ENCODE data around the gene CCDC15.
A peak's percentile ranks its signal among the peaks of the same experiment; 100 is the strongest.
"Not testable (repeated sequence)": the region's sequence is repeated elsewhere in the genome, so short reads cannot be mapped to it uniquely, and the experiment has no call there.

CCDC15 gene

GRCh38 chr11:125001079-125001778 is 47.2 kb downstream of the CCDC15 start:
- peak; percentile 11 for DNase-seq (ENCODE audit: low read depth)

- no peak for DNase-seq (ENCODE audit: low read depth)
Observed at GRCh38 chr11:125001849-125002248, 47.8 kb downstream of the CCDC15 start.

- DNase-seq (ENCODE audit: low read depth), result no peak
Observed at GRCh38 chr11:125005491-125005890, 51.5 kb downstream of the CCDC15 start.

DNA sequence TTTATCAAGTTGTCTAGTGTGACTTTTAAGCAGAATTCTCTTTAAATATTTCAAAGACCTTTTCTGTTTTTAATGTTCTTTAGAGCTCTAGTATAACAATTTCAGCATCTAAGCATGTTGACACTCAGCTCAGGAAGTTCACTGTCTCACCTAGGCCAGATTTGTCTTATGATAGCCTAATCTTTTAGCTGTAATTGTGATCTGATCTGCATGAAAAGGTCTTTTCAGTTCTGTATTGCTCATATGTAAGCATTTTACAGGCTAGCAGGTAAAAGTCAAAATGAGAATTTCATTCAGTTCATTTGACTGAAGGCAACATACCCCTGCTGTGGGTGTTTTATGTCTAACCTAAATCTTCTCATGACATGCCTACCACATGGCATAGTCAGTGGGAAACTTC is 62.4 kb downstream of the CCDC15 start:
- no peak for DNase-seq (ENCODE audit: low read depth)

GRCh38 chr11:125020342-125020741 is 66.3 kb downstream of the CCDC15 start:
- DNase-seq (ENCODE audit: low read depth), result no peak

DNA sequence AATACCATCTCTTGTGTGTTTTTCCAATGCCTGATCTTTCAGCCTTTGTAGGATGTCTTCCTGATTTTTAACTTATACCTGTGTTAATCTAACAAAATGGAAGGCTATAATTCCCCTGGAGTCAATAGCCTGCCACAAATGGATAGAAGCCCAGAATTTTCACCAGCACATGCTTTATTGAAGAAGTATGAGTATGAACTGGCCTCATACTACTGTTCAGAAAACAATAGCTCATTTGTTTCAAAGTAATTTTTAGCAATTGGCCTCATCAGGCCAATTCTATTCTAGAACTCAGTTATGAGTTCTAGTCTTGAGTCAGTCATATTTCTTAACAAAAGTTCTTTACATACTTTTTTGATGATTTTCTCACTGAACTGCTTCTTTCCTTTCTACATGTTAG is 68.5 kb downstream of the CCDC15 start:
- no peak for DNase-seq (ENCODE audit: low read depth)

GRCh38 chr11:125025968-125026367 is 72.0 kb downstream of the CCDC15 start:
- no peak for DNase-seq (ENCODE audit: low read depth)

- DNase-seq (ENCODE audit: low read depth), result not testable (repeated sequence)
Observed at GRCh38 chr11:125029431-125029830, 75.4 kb downstream of the CCDC15 start.

- peak; percentile 89 for DNase-seq (ENCODE audit: low read depth)
Observed at GRCh38 chr11:125036933-125037332, 82.9 kb downstream of the CCDC15 start.

GRCh38 chr11:125049164-125049792 is 95.3 kb downstream of the CCDC15 start:
- DNase-seq (ENCODE audit: low read depth), result no peak

DNA sequence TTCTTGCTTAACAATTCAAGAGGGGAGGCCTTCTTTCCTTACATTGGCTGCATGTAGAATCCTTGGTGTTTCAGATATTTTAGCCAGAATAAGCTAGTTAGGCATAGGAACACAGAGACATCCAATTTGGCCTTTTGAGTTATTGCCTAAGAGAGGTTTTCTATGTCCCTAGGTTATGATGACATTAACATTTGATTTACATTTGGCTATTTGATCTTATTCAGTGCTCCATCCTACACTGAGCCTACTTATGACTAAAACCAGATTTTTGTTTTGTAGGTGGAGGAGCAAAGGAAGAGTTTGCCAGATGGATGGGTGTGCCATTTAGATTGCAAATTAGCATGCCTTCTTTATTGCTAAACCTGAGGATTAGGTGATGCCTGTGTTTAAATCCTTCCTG is 98.0 kb downstream of the CCDC15 start:
- no peak for DNase-seq (ENCODE audit: low read depth)

GRCh38 chr11:125053167-125053566 is 99.2 kb downstream of the CCDC15 start:
- no peak for DNase-seq (ENCODE audit: low read depth)

DNA sequence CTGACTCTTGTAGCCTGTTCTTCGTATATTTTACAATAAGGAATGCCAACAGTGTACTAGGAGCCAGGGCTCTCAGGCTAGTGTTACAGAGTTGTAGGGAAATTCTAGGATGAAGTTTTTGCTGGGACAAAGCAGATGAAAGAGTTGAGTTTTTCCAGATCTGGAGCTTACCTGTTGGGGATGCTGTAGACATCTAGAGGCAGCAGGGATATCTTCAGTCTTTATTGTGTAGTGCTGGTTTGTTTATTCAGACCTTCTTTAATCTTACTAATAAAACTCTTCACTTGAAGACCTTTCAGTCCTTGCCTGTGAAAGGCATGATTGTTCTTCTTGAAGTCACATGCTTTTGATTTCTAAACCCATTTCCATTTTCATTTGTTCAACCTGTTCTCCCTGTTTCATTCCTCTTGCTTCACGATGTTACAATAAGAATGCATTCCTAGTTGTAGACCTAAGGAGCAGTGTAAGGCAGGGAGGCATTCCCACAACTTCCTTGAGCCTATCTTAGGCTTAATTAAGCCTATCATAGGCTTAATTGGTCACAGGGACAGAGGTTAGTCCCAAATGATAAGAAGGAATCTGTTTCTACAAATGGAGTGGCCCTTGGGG is 101.2 kb downstream of the CCDC15 start:
- DNase-seq (ENCODE audit: low read depth), result no peak

DNA sequence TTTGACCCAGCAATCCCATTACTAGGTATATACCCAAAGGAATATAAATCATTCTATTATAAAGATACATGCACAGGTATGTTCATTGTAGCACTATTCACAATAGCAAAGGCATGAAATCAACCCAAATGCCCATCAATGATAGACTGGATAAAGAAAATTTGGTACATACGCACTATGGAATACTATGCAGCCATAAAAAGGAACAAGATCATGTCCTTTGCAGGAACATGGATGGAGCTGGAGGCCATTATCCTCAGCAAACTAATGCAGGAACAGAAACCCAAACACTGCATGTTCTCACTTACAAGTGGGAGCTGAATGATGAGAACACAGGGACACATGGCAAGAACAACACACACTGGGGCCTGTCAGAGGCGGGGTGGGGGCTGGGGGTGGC is 102.1 kb downstream of the CCDC15 start:
- not testable (repeated sequence) for DNase-seq (ENCODE audit: low read depth)

DNA sequence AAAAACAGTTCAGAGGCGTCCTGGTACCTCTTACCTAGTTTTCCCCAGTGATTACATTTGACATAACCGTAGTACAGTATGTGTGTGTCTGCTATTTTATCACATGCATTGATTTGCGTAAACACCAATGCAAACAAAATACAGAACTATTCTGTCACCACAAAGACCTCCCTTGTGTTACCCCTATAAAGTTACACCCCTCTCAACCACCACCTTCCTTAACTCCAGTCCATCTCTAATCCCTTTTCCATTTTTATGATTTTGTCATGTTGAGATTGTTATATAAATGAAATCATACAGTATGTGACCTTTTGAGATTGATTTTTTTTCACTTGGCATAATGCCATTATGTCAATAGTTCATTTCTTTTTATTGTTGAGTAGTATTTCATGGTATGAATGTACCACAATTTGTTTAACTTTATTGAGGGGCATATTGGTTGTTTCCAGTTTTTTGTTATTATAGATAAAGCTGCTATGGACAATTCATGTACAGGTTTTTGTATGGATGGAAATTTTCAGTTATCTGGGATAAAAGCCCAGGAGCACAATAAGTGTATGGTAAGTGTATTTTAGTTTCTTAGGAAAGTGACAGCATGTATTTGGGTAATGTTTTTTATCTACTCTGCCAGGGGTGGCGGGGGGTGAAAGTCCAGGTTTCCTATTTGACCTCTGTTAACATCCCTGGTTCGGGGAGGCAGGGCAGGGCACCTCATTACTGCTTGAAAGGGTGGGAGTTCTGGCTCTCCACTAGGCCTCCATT is 103.1 kb downstream of the CCDC15 start:
- DNase-seq (ENCODE audit: low read depth), result no peak

DNA sequence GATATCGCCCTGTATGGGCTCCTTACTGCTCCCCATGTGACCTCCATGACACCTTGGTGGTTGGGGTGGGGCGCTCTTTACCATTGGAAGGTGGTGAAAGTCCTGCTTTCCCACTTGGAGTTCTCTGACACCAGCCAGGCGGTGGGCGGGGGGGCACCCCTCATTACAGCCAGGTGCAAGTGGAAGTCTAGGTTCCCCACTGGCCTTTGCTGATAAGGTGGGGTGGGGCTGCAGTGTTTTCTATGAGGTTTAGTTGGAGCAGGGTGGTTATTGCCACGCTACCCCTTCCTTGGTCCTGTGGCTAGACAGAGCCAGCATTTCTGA is 103.7 kb downstream of the CCDC15 start:
- DNase-seq (ENCODE audit: low read depth), result no peak

DNA sequence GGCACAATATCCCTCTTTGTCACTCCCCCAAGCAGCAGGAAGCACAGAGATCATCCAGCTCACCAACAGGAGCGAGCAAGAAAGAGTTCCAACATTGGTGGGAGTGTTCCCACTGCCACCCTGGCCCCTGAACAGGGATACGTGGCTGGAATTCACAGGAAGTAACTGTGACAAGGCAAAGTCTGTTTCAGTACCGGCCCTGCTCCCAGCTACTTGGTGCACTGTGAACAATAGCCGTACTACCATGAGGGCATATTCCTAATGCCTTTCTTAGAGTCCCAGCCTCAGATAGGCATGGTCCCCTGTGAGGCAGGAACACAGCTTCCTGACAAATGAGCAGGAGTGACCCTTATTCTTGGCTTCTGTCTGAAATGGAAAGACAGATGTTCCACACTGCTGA is 107.3 kb downstream of the CCDC15 start:
- no peak for DNase-seq (ENCODE audit: low read depth)

DNA sequence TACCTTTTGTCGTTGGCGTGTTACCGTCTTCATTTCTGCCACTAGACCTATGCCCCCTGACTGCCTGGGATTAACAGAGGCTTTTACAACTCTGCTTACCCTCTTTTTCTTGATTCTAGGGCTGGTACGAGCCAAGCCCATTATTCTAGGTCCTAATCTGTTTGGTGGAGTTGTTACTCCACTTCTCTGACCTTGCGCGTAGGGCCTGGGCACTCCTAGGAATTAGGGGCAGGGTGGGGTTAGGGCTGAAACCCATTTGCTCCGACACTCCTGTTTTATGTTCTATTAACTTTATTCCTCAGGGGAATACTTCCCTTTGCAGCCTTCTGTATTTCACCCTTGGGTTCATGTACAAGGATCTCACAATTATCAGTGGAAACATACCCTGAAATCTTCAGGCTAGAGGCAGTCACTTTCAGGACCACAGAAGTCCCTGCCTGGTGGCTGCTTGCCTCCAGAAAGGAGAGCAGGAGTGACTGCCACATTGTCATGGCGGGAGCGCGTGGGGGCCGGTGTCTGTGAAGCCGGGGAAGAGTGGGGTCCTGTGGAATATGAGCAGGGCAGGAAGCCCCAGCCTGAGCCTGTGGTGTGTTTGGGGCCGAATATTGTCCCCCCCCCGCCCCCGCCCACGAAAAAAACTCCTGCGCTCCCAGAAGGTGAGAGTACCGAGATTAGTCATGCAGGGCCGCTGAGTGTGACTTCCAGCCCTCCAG is 108.4 kb downstream of the CCDC15 start:
- DNase-seq (ENCODE audit: low read depth), result no peak

- peak; percentile 51 for DNase-seq (ENCODE audit: low read depth)
Observed at GRCh38 chr11:125062931-125063428, 109.0 kb downstream of the CCDC15 start, which contains the start of gene SLC37A2. Gene SLC37A2, plus strand, starts transcription at chr11:125063305. Its CDS starts 63 bp downstream, at chr11:125063368.

DNA sequence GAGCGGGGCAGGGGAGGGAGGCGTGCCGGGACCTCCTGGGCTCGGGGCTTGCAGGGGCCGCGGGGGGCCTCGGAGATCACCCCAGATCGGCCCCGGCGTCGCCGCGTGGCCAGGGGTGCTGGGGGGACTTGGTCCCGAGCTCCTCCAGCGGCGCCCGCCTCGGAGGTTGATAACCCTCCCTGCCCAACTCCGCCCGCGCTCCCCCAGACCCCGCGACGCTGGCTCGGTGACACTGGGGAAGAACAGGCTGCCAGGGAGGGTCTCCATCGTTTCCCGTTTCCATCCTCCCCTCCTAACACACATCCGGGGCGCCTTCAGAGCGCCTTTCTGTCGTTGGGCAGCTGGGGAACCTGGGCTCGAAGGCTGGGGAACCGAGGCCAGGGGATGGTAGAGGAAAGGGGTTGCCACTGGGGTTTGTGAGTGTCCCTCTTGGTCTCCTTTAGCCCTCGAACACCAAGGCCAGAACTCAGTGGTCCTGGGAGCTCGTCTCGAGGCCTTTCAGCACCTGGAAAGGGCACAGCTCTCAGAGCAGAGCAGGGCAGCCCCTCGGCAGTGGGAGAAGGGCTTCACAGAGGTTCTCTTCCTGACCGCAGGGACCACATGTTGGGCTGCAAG is 109.5 kb downstream of the CCDC15 start:
- no peak for DNase-seq (ENCODE audit: low read depth)

DNA sequence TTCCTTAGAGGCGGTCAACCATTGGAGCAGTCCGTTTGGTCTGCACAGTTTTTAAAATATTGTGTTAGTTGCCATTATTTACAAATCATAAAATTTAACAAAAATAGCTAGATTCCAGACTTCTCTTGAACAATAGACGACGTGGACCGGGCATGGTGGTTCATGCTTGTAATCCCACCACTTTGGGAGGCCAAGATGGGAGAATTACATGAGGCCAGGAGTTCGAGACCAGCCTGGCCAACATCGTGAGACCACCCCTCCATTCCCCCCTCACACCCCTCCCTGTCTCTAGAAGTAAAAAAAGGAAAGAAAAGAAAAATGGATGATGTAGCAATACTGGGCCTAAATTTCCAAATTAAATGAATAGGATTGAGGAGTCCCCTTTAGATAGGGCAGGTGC is 110.1 kb downstream of the CCDC15 start:
- no peak for DNase-seq (ENCODE audit: low read depth)

All from iris pigment epithelial cell (primary cell).